ENCODE results near the gene ACTN2.
A peak's percentile ranks its signal among the peaks of the same experiment; 100 is the strongest.

ACTN2 gene

GRCh38 chr1:236795035-236795756 lies 108.9 kb downstream of the ACTN2 start, which contains the start of gene MTR:
MTR (plus strand) TSS chr1:236795292; CDS start chr1:236795704, 412 bp downstream.
- H3K4me2 ChIP-seq (ENCODE audit: insufficient read depth, low read length): peak within 1 kb of the TSS; percentile 81
- peak within 1 kb of the TSS; percentile 94 for H2AFZ ChIP-seq (ENCODE audit: low read depth, low read length)
- H3K27me3 ChIP-seq (ENCODE audit: insufficient read depth, low read length, poor library complexity): no peaks in the 10 kb centered on the region
- peak within 1 kb of the TSS; percentile 97 for H3K9ac ChIP-seq (ENCODE audit: low read depth, low read length)
- TF ChIP-seq CTCF (IDR thresholded peaks at IDR 0.05; ENCODE audit: borderline replicate concordance, extremely low read depth, low read length, poor library complexity, severe bottlenecking): no peak
- TF ChIP-seq EZH2 (IDR thresholded peaks at IDR 0.05; ENCODE audit: borderline replicate concordance, low read depth, low read length, severe bottlenecking): no peak
- H3K79me2 ChIP-seq (ENCODE audit: insufficient read depth, low read length): peaks cover 50% of the 10 kb centered on the region
- peak within 1 kb of the TSS; percentile 88 for H3K27ac ChIP-seq (ENCODE audit: low read length)
- H3K4me1 ChIP-seq (ENCODE audit: insufficient read depth, low read length): peaks cover 28% of the 10 kb centered on the region
- ATAC-seq (ENCODE audit: insufficient read depth, low read depth) (peak; percentile 95), DNase-seq (peak; percentile 98)
- no peaks in the 10 kb centered on the region for H3K9me3 ChIP-seq (ENCODE audit: insufficient read depth, low read length, severe bottlenecking)
- H3K36me3 ChIP-seq (ENCODE audit: insufficient read depth, low read length): peaks cover 8% of the 10 kb centered on the region
- peak within 1 kb of the TSS; percentile 83 to 97 for H3K4me3 ChIP-seq (ENCODE audit: low read depth in 1 of 2, low read length in 2 of 2)
- no peaks in the 10 kb centered on the region; the same call in 1 of the 2 replicates for H4K20me1 ChIP-seq (ENCODE audit: insufficient read depth, low read length)

- peak overlapping the region; percentile 81 for H3K4me2 ChIP-seq (ENCODE audit: insufficient read depth, low read length)
- peaks cover 59% of the 10 kb centered on the region for H3K79me2 ChIP-seq (ENCODE audit: insufficient read depth, low read length)
- ATAC-seq (ENCODE audit: insufficient read depth, low read depth) (peak; percentile 8), DNase-seq (no peak)
- peak overlapping the region; percentile 88 for H3K27ac ChIP-seq (ENCODE audit: low read length)
- H3K9ac ChIP-seq (ENCODE audit: low read depth, low read length): peak overlapping the region; percentile 97
- peaks cover 28% of the 10 kb centered on the region for H3K4me1 ChIP-seq (ENCODE audit: insufficient read depth, low read length)
- H3K36me3 ChIP-seq (ENCODE audit: insufficient read depth, low read length): peaks cover 14% of the 10 kb centered on the region
- H3K9me3 ChIP-seq (ENCODE audit: insufficient read depth, low read length, severe bottlenecking): no peaks in the 10 kb centered on the region
- H2AFZ ChIP-seq (ENCODE audit: low read depth, low read length): peak overlapping the region; percentile 93
- no peak for TF ChIP-seq EZH2 (IDR thresholded peaks at IDR 0.05; ENCODE audit: borderline replicate concordance, low read depth, low read length, severe bottlenecking)
- TF ChIP-seq CTCF (IDR thresholded peaks at IDR 0.05; ENCODE audit: borderline replicate concordance, extremely low read depth, low read length, poor library complexity, severe bottlenecking): no peak
- no peaks in the 10 kb centered on the region; the same call in 1 of the 2 replicates for H4K20me1 ChIP-seq (ENCODE audit: insufficient read depth, low read length)
- peak overlapping the region; percentile 83 to 97 for H3K4me3 ChIP-seq (ENCODE audit: low read depth in 1 of 2, low read length in 2 of 2)
- H3K27me3 ChIP-seq (ENCODE audit: insufficient read depth, low read length, poor library complexity): no peaks in the 10 kb centered on the region
These were observed 109.7 kb downstream of the ACTN2 start for GRCh38 chr1:236795757-236796667.

GRCh38 chr1:236799001-236799400 lies 112.7 kb downstream of the ACTN2 start:
- DNase-seq (no peak), ATAC-seq (ENCODE audit: insufficient read depth, low read depth) (no peak)
- peaks cover 13% of the 10 kb centered on the region for H4K20me1 ChIP-seq (ENCODE audit: insufficient read depth, low read length)
- no peak overlapping the region for H3K27ac ChIP-seq (ENCODE audit: low read length)
- peaks cover 29% of the 10 kb centered on the region for H3K36me3 ChIP-seq (ENCODE audit: insufficient read depth, low read length)
- no peak overlapping the region for H3K4me3 ChIP-seq (ENCODE audit: low read depth in 1 of 2, low read length in 2 of 2)
- no peaks in the 10 kb centered on the region for H3K9me3 ChIP-seq (ENCODE audit: insufficient read depth, low read length, severe bottlenecking)
- H2AFZ ChIP-seq (ENCODE audit: low read depth, low read length): no peak overlapping the region
- peaks cover 89% of the 10 kb centered on the region for H3K79me2 ChIP-seq (ENCODE audit: insufficient read depth, low read length)
- no peak overlapping the region for H3K9ac ChIP-seq (ENCODE audit: low read depth, low read length)
- TF ChIP-seq EZH2 (IDR thresholded peaks at IDR 0.05; ENCODE audit: borderline replicate concordance, low read depth, low read length, severe bottlenecking) (no peak), CTCF (IDR thresholded peaks at IDR 0.05; ENCODE audit: borderline replicate concordance, extremely low read depth, low read length, poor library complexity, severe bottlenecking) (no peak)
- H3K27me3 ChIP-seq (ENCODE audit: insufficient read depth, low read length, poor library complexity): no peaks in the 10 kb centered on the region
- H3K4me1 ChIP-seq (ENCODE audit: insufficient read depth, low read length): peaks cover 28% of the 10 kb centered on the region
- no peak overlapping the region for H3K4me2 ChIP-seq (ENCODE audit: insufficient read depth, low read length)

Data from DND-41 (cell line).